H1 (cell line): ENCODE data around the gene ATF7. TPM values are rescaled to one million over a fixed set of nuclear protein-coding genes. Genes with fewer than 3 reads are reported as not detected.

ENCODE experiments used
- CTCF ChIA-PET: fragments of 300-600 bp; sonication (Branson Sonifier 250); formaldehyde crosslinking; loops from one replicate; lab custom pipeline; 2021; ENCODE audit not compliant: partially characterized antibody; lab: Charles Lee
- POLR2A ChIA-PET: fragments of 300-600 bp; sonication (Branson Sonifier 250); formaldehyde crosslinking; loops from one replicate; lab custom pipeline; 2021; ENCODE audit warnings: inconsistent platforms; ENCODE audit not compliant: partially characterized antibody; lab: Charles Lee
- DNase-seq, 2 experiments: peaks; one replicate each; pipeline versions ENCODE4 v3.0.0 to v3.0.0-alpha.2; 2010 to 2022; ENCODE audit warnings: low spot score in 2 of 2, low read depth in 1 of 2, mixed read lengths in 1 of 2
- FAIRE-seq: peaks from 2 replicates; lab custom pipeline; 2011; peaks lifted over from hg19 to GRCh38; lab: Jason Lieb, UNC
- H2AFZ ChIP-seq: 2 replicates; pipeline ENCODE4 v1.8.1; 2012; ENCODE audit warnings: low read length, inconsistent platforms
- H2AK5ac ChIP-seq: 2 replicates; pipeline ENCODE4 v1.6.1; 2013; ENCODE audit warnings: low read depth, low read length
- H2BK120ac ChIP-seq: replicated peaks from 2 replicates; pipeline ENCODE3; 2013; ENCODE audit warnings: low read depth, low read length, inconsistent platforms
- H2BK12ac ChIP-seq: 2 replicates; pipeline ENCODE4 v1.6.1; 2013; ENCODE audit warnings: low read depth, low read length
- H2BK15ac ChIP-seq: 2 replicates; pipeline ENCODE4 v1.6.1; 2013; ENCODE audit warnings: low read length
- H2BK20ac ChIP-seq: 2 replicates; pipeline ENCODE4 v1.6.1; 2013; ENCODE audit warnings: low read length
- H2BK5ac ChIP-seq: 2 replicates; pipeline ENCODE4 v1.6.1; 2013; ENCODE audit warnings: low read depth, low read length
- H3K14ac ChIP-seq: 2 replicates; pipeline ENCODE4 v1.6.1; 2013; ENCODE audit warnings: inconsistent platforms; ENCODE audit not compliant: insufficient read length
- H3K18ac ChIP-seq: 2 replicates; pipeline ENCODE4 v1.6.1; 2013; ENCODE audit warnings: low read length; ENCODE audit errors: extremely low read depth
- H3K23ac ChIP-seq: 2 replicates; pipeline ENCODE4 v1.6.1; 2013; ENCODE audit warnings: inconsistent platforms; ENCODE audit not compliant: insufficient read length
- H3K23me2 ChIP-seq: 2 replicates; pipeline ENCODE4 v1.6.1; 2013; ENCODE audit warnings: low read depth, low read length
- H3K27ac ChIP-seq: 2 replicates; pipeline ENCODE4 v1.6.1; 2011; ENCODE audit warnings: low read depth, low read length, inconsistent platforms
- H3K27me3 ChIP-seq, 4 experiments: replicated peaks in 1 of 4; 1 replicate in 1 of 4; 2 replicates in 3 of 4; pipeline versions ENCODE4 v1.6.1 to v1.8.1; 2011 to 2013; ENCODE audit warnings: low read length in 3 of 4, mild to moderate bottlenecking in 3 of 4, inconsistent platforms in 2 of 4, mixed read lengths in 2 of 4, moderate library complexity in 1 of 4; ENCODE audit not compliant: control insufficient read depth in 3 of 4, insufficient read depth in 3 of 4; ENCODE audit errors: extremely low read depth in 1 of 4
- H3K36me3 ChIP-seq, 4 experiments: 2 replicates each; pipeline versions ENCODE4 v1.6.1 to v1.8.1; 2011 to 2013; ENCODE audit warnings: mild to moderate bottlenecking in 4 of 4, low read length in 3 of 4, moderate library complexity in 2 of 4, control low read depth in 1 of 4, inconsistent platforms in 1 of 4; ENCODE audit not compliant: insufficient read depth in 4 of 4, control insufficient read depth in 2 of 4
- H3K4ac ChIP-seq: replicated peaks from 2 replicates; pipeline ENCODE3; 2013; ENCODE audit warnings: low read length, low read depth, mixed read lengths, inconsistent platforms; ENCODE audit not compliant: insufficient read length
- H3K4me1 ChIP-seq, 4 experiments: replicated peaks in 1 of 4; 1 replicate in 1 of 4; 2 replicates in 3 of 4; pipeline versions ENCODE4 v1.6.1 to v1.8.1; 2011 to 2013; ENCODE audit warnings: low read length in 3 of 4, inconsistent platforms in 2 of 4, mixed read lengths in 1 of 4; ENCODE audit not compliant: insufficient read depth in 4 of 4, control insufficient read depth in 3 of 4
- H3K4me2 ChIP-seq, 2 experiments: 2 replicates each; pipeline versions ENCODE4 v1.6.1 to v1.8.1; 2011 to 2013; ENCODE audit warnings: low read depth in 2 of 2, low read length in 2 of 2, control low read depth in 1 of 2, inconsistent platforms in 1 of 2, mild to moderate bottlenecking in 1 of 2; ENCODE audit not compliant: insufficient read depth in 1 of 2
- H3K4me3 ChIP-seq, 4 experiments: fragments of 200-600, 300-600 bp in 1 of 4; sonication (generic), shearing (Covaris generic), sonication (Bioruptor Twin) in 1 of 4; 2 replicates each; pipeline versions ENCODE4 v1.5.1 to v1.8.1; 2011 to 2016; ENCODE audit warnings: low read length in 4 of 4, low read depth in 3 of 4, control low read depth in 2 of 4, inconsistent platforms in 2 of 4, mild to moderate bottlenecking in 2 of 4, mixed read lengths in 1 of 4, moderate library complexity in 1 of 4; ENCODE audit not compliant: insufficient read depth in 2 of 4; ENCODE audit errors: extremely low read depth in 1 of 4
- H3K56ac ChIP-seq: replicated peaks from 2 replicates; pipeline ENCODE3; 2013; ENCODE audit warnings: low read depth, mild to moderate bottlenecking, mixed read lengths, low read length, inconsistent platforms; ENCODE audit not compliant: insufficient read length
- H3K79me1 ChIP-seq: 2 replicates; pipeline ENCODE4 v1.6.1; 2013; ENCODE audit warnings: low read depth, low read length, control low read depth
- H3K79me2 ChIP-seq, 2 experiments: 2 replicates each; pipeline versions ENCODE4 v1.6.1 to v1.8.1; 2012 to 2013; ENCODE audit warnings: low read length in 2 of 2, mild to moderate bottlenecking in 2 of 2, inconsistent platforms in 1 of 2; ENCODE audit not compliant: insufficient read depth in 2 of 2, control insufficient read depth in 1 of 2
- H3K9ac ChIP-seq, 4 experiments: replicated peaks in 1 of 4; 1 replicate in 1 of 4; 2 replicates in 3 of 4; pipeline versions ENCODE4 v1.6.1 to v1.8.1; 2011 to 2013; ENCODE audit warnings: low read depth in 3 of 4, low read length in 3 of 4, control low read depth in 2 of 4, mild to moderate bottlenecking in 2 of 4, moderate library complexity in 2 of 4, inconsistent platforms in 1 of 4; ENCODE audit errors: extremely low read depth in 1 of 4
- H3K9me3 ChIP-seq, 2 experiments: 2 replicates each; pipeline versions ENCODE4 v1.6.1 to v1.8.1; 2012 to 2013; ENCODE audit warnings: mild to moderate bottlenecking in 2 of 2, moderate library complexity in 2 of 2, control low read depth in 1 of 2, inconsistent platforms in 1 of 2, low read depth in 1 of 2, low read length in 1 of 2, mixed read lengths in 1 of 2; ENCODE audit not compliant: insufficient read depth in 2 of 2
- H4K20me1 ChIP-seq, 2 experiments: replicated peaks in 1 of 2; 2 replicates each; pipeline versions ENCODE3 to v1.8.1; 2011 to 2013; ENCODE audit warnings: inconsistent platforms in 2 of 2, low read length in 2 of 2, mild to moderate bottlenecking in 1 of 2; ENCODE audit not compliant: insufficient read depth in 2 of 2, control insufficient read depth in 1 of 2
- H4K5ac ChIP-seq: 2 replicates; pipeline ENCODE4 v1.6.1; 2013; ENCODE audit warnings: low read length, low read depth, mixed read lengths, inconsistent platforms; ENCODE audit not compliant: insufficient read length
- H4K8ac ChIP-seq: 2 replicates; pipeline ENCODE4 v1.8.0; 2013; ENCODE audit warnings: mild to moderate bottlenecking, moderate library complexity, low read length, inconsistent platforms; ENCODE audit not compliant: insufficient read depth; ENCODE audit errors: extremely low read depth
- H4K91ac ChIP-seq: replicated peaks from 2 replicates; pipeline ENCODE3; 2013; ENCODE audit warnings: low read length, mixed read lengths, inconsistent platforms; ENCODE audit not compliant: insufficient read length
- BCL11A ChIP-seq, 2 experiments: IDR thresholded peaks; one replicate each; pipeline ENCODE4 v1.6.1; 2011; ENCODE audit warnings: low read depth in 2 of 2, low read length in 2 of 2, mild to moderate bottlenecking in 2 of 2
- CBX8 ChIP-seq: fragments of 300-800, 300-1000 bp; sonication (generic); IDR thresholded peaks from 2 replicates; pipeline ENCODE4 v1.7.1; 2016; ENCODE audit warnings: low read depth, low read length, borderline replicate concordance
- EP300 ChIP-seq, 2 experiments: IDR thresholded peaks; 1 replicate in 1 of 2; 2 replicates in 1 of 2; pipeline ENCODE4 v1.6.1; 2011 to 2012; ENCODE audit warnings: low read depth in 2 of 2, low read length in 2 of 2, mild to moderate bottlenecking in 2 of 2, borderline replicate concordance in 1 of 2, inconsistent platforms in 1 of 2, moderate library complexity in 1 of 2
- GABPA ChIP-seq: IDR thresholded peaks from 2 replicates; pipeline ENCODE4 v1.6.1; 2011; ENCODE audit warnings: mild to moderate bottlenecking, low read length, moderate library complexity, borderline replicate concordance; ENCODE audit not compliant: insufficient read depth
- KDM1A ChIP-seq: fragments of 200-600, 300-600 bp; sonication (generic); IDR thresholded peaks from 2 replicates; pipeline ENCODE4 v1.7.1; 2016; ENCODE audit warnings: mild to moderate bottlenecking, low read length, borderline replicate concordance
- KDM5A ChIP-seq: fragments of 200-600 bp; IDR thresholded peaks from 2 replicates; pipeline ENCODE4 v1.7.1; 2012; ENCODE audit warnings: mild to moderate bottlenecking, low read length, inconsistent platforms, mixed read lengths
- POLR2AphosphoS5 ChIP-seq: IDR thresholded peaks from 2 replicates; pipeline ENCODE4 v1.6.1; 2011; ENCODE audit warnings: low read depth, low read length
- RAD21 ChIP-seq, 2 experiments: IDR thresholded peaks in 1 of 2; conservative IDR thresholded peaks in 1 of 2; 2 replicates each; pipeline ENCODE4 v1.6.1; 2011; ENCODE audit warnings: low read depth in 2 of 2, low read length in 2 of 2, improper control_type of control experiment in 1 of 2, inconsistent platforms in 1 of 2, mild to moderate bottlenecking in 1 of 2, moderate library complexity in 1 of 2
- RNF2 ChIP-seq: fragments of 200-900, 300-1000 bp; sonication (generic); IDR thresholded peaks from 2 replicates; pipeline ENCODE4 v1.7.1; 2016; ENCODE audit warnings: borderline replicate concordance, low read depth, mild to moderate bottlenecking, antibody characterized with exemption, low read length; ENCODE audit not compliant: poor library complexity, severe bottlenecking; ENCODE audit errors: missing control alignments
- SP1 ChIP-seq: IDR thresholded peaks from 2 replicates; pipeline ENCODE4 v1.6.1; 2011; ENCODE audit warnings: low read depth, low read length
- WGBS, 2 experiments: shearing (Covaris generic) in 1 of 2; methylation state at CpG; one replicate each; pipeline versions ENCODE4 v1.1.6 to v1.1.7; 2013 to 2015; ENCODE audit warnings: low lambda C conversion rate in 2 of 2, mixed read lengths in 2 of 2, inconsistent platforms in 1 of 2, low coverage in 1 of 2, missing lambda C conversion rate in 1 of 2; ENCODE audit not compliant: insufficient replicate concordance in 2 of 2, insufficient coverage in 1 of 2, insufficient read length in 1 of 2; ENCODE audit errors: extremely low coverage in 1 of 2, missing lambda C conversion rate in 1 of 2; 5-methylcytosine and 5-hydroxymethylcytosine counted together
- polyA plus RNA-seq, 7 experiments: library from polyadenylated mRNA; depleted of rRNA in 3 of 7; stranded (reverse) in 5 of 7; unstranded in 2 of 7; fragments of >200 nt in 5 of 7; fragments of 200-250 nt in 2 of 7; gene quantifications; 1 replicate in 5 of 7; 2 replicates in 1 of 7; 4 replicates in 1 of 7; pipeline versions ENCODE4 v1.2.1 to v1.2.3, GENCODE V29; 2011 to 2013; ENCODE audit warnings: missing spikeins in 2 of 7, mixed read lengths in 2 of 7
- total RNA-seq: library from RNA; stranded (reverse); fragmentation: NEBNext Ultra II Directional; extraction: Animal tissue kit (Norgen Biotek cat#: 25700); gene quantifications from 2 replicates; pipeline ENCODE4 v1.2.1, GENCODE V29; 2021
- TF ChIP-seq, protein P1 (sequence below): IDR thresholded peaks from 2 replicates; pipeline ENCODE4 v1.6.1; 2012; ENCODE audit warnings: inconsistent platforms

ATF7 gene
- total and polyA plus RNA-seq, 2 of the 8 experiments (the other 6 are each of a cell fraction or from before 2014, with no cell fraction given), result 10.1 to 16.6 TPM

DNA sequence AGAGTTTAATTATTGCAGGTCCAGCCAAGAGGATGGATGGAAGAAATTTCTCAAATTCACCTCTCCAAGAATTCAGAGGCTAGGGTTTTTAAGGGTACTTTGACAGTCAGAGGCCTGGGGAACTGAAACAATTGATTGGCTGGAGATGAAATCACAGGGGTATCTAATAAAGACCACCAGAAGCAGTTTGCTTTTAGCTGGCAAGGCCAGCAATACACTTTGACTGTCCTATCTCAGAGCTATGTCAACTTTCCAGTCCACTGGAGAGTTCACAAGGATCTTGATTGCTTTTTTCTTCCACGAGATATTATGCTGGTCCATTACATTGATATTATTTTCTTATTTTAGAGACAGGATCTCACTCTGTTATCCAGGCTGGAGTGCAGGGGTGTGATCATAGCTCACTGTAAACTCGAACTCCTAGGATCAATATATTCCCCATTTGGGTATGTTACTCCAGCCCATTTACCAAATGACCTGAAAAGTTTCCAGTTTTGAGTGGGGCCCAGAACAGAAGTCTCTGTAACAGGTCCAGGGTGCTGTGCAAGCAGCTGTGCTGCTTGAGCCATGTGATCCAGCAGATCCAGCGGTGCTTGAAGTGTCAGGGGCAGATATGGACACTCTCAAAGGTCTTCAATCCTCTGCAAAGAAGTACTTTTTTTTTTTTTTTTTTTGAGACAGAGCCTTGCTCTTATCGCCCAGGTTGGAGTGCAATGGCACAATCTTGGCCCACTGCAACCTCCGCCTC is 17.2 kb upstream of the ATF7 start:
- no peak for DNase-seq
- no peaks in the 10 kb centered on the region for H3K79me1 ChIP-seq
- no peak overlapping the region for H4K8ac ChIP-seq
- WGBS, 2 experiments, result 78% methylated on average over 4 of the region's 5 CpGs; no CpG with 5 or more reads in 1 of the 2 experiments
- H3K18ac ChIP-seq, result no peak overlapping the region
- no peak overlapping the region for H3K56ac ChIP-seq
- no peak overlapping the region for H4K5ac ChIP-seq
- H3K14ac ChIP-seq, result no peak overlapping the region
- H2BK120ac ChIP-seq, result no peak overlapping the region
- no peak overlapping the region for H3K4me2 ChIP-seq
- no peak overlapping the region for H2AFZ ChIP-seq
- H3K9ac ChIP-seq, result no peak overlapping the region
- no peak overlapping the region for H4K91ac ChIP-seq
- CTCF ChIA-PET, result interaction anchor here (0.6 to 1.3 kb wide), 4 partner anchors 14 to 79 kb away, joined by 3 to 5 read pairs (median 4); no protein-coding TSS in a partner anchor
- H2BK5ac ChIP-seq, result no peak overlapping the region
- H2AK5ac ChIP-seq, result no peak overlapping the region
- H2BK12ac ChIP-seq, result no peak overlapping the region
- H4K20me1 ChIP-seq, result no peaks in the 10 kb centered on the region
- no peak overlapping the region for H3K4me3 ChIP-seq
- POLR2A ChIA-PET, result interaction anchor here (0.7 to 1.9 kb wide), 3 partner anchors 17 to 33 kb away, joined by 3 to 5 read pairs (median 4); partner anchors contain the start of genes ATF7 and ATP5MC2
- no peak overlapping the region for H3K4ac ChIP-seq
- no peak for FAIRE-seq
- H3K23ac ChIP-seq, result no peak overlapping the region
- no peaks in the 10 kb centered on the region for H3K23me2 ChIP-seq
- H3K27me3 ChIP-seq, result no peaks in the 10 kb centered on the region
- no peaks in the 10 kb centered on the region for H3K36me3 ChIP-seq
- H2BK15ac ChIP-seq, result no peak overlapping the region
- no peaks in the 10 kb centered on the region for H3K79me2 ChIP-seq
- no peaks in the 10 kb centered on the region for H3K4me1 ChIP-seq
- no peaks in the 10 kb centered on the region for H3K9me3 ChIP-seq
- no peak overlapping the region for H3K27ac ChIP-seq
- H2BK20ac ChIP-seq, result no peak overlapping the region
- no peak for TF ChIP-seq SP1
- TF ChIP-seq CBX8, result no peak
- TF ChIP-seq, protein P1, sequence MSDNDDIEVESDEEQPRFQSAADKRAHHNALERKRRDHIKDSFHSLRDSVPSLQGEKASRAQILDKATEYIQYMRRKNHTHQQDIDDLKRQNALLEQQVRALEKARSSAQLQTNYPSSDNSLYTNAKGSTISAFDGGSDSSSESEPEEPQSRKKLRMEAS, result no peak
- no peak for TF ChIP-seq BCL11A (IDR thresholded peaks at IDR 0.05; ENCODE audit: low read depth in 2 of 2, low read length in 2 of 2)
- no peak for TF ChIP-seq RNF2
- TF ChIP-seq RAD21 (IDR thresholded peaks at IDR 0.05 in 1 of 2, conservative IDR thresholded peaks at IDR 0.05 in 1 of 2; ENCODE audit: low read depth in 2 of 2, low read length in 2 of 2), result no peak
- no peak for TF ChIP-seq GABPA
- TF ChIP-seq KDM5A, result no peak
- no peak for TF ChIP-seq POLR2AphosphoS5
- TF ChIP-seq KDM1A, result no peak
- TF ChIP-seq EP300 (IDR thresholded peaks at IDR 0.05; ENCODE audit: borderline replicate concordance in 1 of 2, low read depth in 2 of 2, low read length in 2 of 2), result no peak
